Upper lobe of left lung (tissue), 6 donors: ENCODE results near the gene LCN2. TPM values are rescaled to one million over a fixed set of nuclear protein-coding genes. Genes with fewer than 3 reads are reported as not detected.
"Not testable (repeated sequence)": the region's sequence is repeated elsewhere in the genome, so short reads cannot be mapped to it uniquely, and the experiment has no call there.

ENCODE experiments used
- ATAC-seq, 2 donors: fragments of 200-7000 bp; cut with Tn5 transposase; one replicate each; pipeline ENCODE4 v1.9.1; 2022; ENCODE audit warnings: mild to moderate bottlenecking in 2 of 2, moderate library complexity in 2 of 2; ENCODE audit not compliant: low FRiP score in 2 of 2
- DNase-seq, 2 donors: peaks; one replicate each; pipeline ENCODE4 v3.0.0-alpha.2; 2019 to 2020
- H3K27ac ChIP-seq, 4 donors: fragments of 200-600 bp; sonication (generic); one replicate each; pipeline ENCODE4 v1.5.1; 2016 to 2019
- H3K27me3 ChIP-seq, 4 donors: fragments of 200-600 bp; sonication (generic); one replicate each; pipeline ENCODE4 v1.5.1; 2017 to 2019
- H3K36me3 ChIP-seq, 4 donors: fragments of 200-600 bp; sonication (generic); one replicate each; pipeline ENCODE4 v1.5.1; 2016 to 2019
- H3K4me1 ChIP-seq, 4 donors: fragments of 200-600 bp; sonication (generic); one replicate each; pipeline ENCODE4 v1.5.1; 2018 to 2019
- H3K4me3 ChIP-seq, 4 donors: fragments of 200-600 bp; sonication (generic); one replicate each; pipeline ENCODE4 v1.5.1; 2017 to 2019; ENCODE audit warnings: mild to moderate bottlenecking in 2 of 4, moderate library complexity in 1 of 4
- H3K9me3 ChIP-seq, 4 donors: fragments of 200-600 bp; sonication (generic); one replicate each; pipeline ENCODE4 v1.5.1; 2018 to 2019
- EP300 ChIP-seq, 4 donors: sonication (generic); formaldehyde crosslinking; IDR thresholded peaks; one replicate each; pipeline ENCODE4 v1.5.1; 2017; ENCODE audit warnings: antibody characterized with exemption in 4 of 4, control low read depth in 2 of 4
- POLR2A ChIP-seq, 4 donors: fragments of 450-650 bp; IDR thresholded peaks; one replicate each; pipeline ENCODE4 v1.5.1; 2016 to 2017; ENCODE audit warnings: antibody characterized with exemption in 4 of 4, mild to moderate bottlenecking in 2 of 4
- POLR2AphosphoS5 ChIP-seq, 2 donors: sonication (generic); formaldehyde crosslinking; IDR thresholded peaks; one replicate each; pipeline ENCODE4 v1.5.1; 2017; ENCODE audit warnings: antibody characterized with exemption in 2 of 2
- WGBS, 2 donors: methylation state at CpG; one replicate each; pipeline ENCODE4 v1.1.5; 2017 to 2018; 5-methylcytosine and 5-hydroxymethylcytosine counted together
- total RNA-seq, 6 donors: library from RNA; depleted of rRNA in 4 of 6; stranded (reverse); fragments of >200 nt in 4 of 6; gene quantifications; one replicate each; pipeline versions ENCODE4 v1.1.0 to v1.2.1, GENCODE V29; 2016 to 2021
- TF ChIP-seq, protein P1 (sequence below), 6 experiments: fragments of 450-650 bp in 4 of 6; fragments of 200-600 bp in 2 of 6; sonication (generic) in 2 of 6; IDR thresholded peaks; one replicate each; pipeline ENCODE4 v1.5.1; 2016 to 2019; ENCODE audit warnings: antibody characterized with exemption in 6 of 6
- donor health status: DM: no; HTN: no; CAD: no; lungs with moderate emphysema.
- donor health status: DM: no; HTN: yes; CAD: no; lungs with severe emphysema.

LCN2 gene
- total RNA-seq, 6 donors from 2014 or later = 9.0 to 193 (median 38.2) TPM

GRCh38 chr9:128107468-128108268 lies 41.6 kb upstream of the LCN2 start:
- TF ChIP-seq, protein P1, sequence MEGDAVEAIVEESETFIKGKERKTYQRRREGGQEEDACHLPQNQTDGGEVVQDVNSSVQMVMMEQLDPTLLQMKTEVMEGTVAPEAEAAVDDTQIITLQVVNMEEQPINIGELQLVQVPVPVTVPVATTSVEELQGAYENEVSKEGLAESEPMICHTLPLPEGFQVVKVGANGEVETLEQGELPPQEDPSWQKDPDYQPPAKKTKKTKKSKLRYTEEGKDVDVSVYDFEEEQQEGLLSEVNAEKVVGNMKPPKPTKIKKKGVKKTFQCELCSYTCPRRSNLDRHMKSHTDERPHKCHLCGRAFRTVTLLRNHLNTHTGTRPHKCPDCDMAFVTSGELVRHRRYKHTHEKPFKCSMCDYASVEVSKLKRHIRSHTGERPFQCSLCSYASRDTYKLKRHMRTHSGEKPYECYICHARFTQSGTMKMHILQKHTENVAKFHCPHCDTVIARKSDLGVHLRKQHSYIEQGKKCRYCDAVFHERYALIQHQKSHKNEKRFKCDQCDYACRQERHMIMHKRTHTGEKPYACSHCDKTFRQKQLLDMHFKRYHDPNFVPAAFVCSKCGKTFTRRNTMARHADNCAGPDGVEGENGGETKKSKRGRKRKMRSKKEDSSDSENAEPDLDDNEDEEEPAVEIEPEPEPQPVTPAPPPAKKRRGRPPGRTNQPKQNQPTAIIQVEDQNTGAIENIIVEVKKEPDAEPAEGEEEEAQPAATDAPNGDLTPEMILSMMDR (IDR thresholded peaks at IDR 0.05) = no peak
- no peak for TF ChIP-seq POLR2A (IDR thresholded peaks at IDR 0.05)
- TF ChIP-seq POLR2AphosphoS5 (IDR thresholded peaks at IDR 0.05) = no peak
- no peak for TF ChIP-seq EP300 (IDR thresholded peaks at IDR 0.05)
- DNase-seq (no peak), ATAC-seq (no peak)
- H3K4me1 ChIP-seq = peaks cover 10 to 19% (median 17%) of the 10 kb centered on the region in 4 donors
- H3K4me3 ChIP-seq = no peak overlapping the region
- H3K9me3 ChIP-seq = no peaks in the 10 kb centered on the region
- no peaks in the 10 kb centered on the region for H3K27me3 ChIP-seq
- peaks cover 31 to 69% (median 62%) of the 10 kb centered on the region in 4 donors for H3K36me3 ChIP-seq
- 91 to 99% methylated on average over 5 to 16 of the region's 18 CpGs for WGBS, 2 donors
- no peak overlapping the region for H3K27ac ChIP-seq

DNA sequence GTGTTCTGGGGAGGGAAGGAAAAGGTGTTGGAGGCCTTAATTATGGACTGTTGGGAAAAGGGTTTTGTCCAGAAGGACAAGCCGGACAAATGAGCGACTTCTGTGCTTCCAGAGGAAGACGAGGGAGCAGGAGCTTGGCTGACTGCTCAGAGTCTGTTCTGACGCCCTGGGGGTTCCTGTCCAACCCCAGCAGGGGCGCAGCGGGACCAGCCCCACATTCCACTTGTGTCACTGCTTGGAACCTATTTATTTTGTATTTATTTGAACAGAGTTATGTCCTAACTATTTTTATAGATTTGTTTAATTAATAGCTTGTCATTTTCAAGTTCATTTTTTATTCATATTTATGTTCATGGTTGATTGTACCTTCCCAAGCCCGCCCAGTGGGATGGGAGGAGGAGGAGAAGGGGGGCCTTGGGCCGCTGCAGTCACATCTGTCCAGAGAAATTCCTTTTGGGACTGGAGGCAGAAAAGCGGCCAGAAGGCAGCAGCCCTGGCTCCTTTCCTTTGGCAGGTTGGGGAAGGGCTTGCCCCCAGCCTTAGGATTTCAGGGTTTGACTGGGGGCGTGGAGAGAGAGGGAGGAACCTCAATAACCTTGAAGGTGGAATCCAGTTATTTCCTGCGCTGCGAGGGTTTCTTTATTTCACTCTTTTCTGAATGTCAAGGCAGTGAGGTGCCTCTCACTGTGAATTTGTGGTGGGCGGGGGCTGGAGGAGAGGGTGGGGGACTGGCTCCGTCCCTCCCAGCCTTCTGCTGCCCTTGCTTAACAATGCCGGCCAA lies 40.8 kb upstream of the LCN2 start:
- Histone ChIP-seq H3K27me3 (no peaks in the 10 kb centered on the region), H3K4me1 (peaks cover 4 to 11% (median 9%) of the 10 kb centered on the region in 4 donors), H3K27ac (no peak overlapping the region), H3K9me3 (no peaks in the 10 kb centered on the region), H3K4me3 (no peak overlapping the region), H3K36me3 (peaks cover 31 to 61% (median 54%) of the 10 kb centered on the region in 4 donors)
- no peak for DNase-seq
- no peak for ATAC-seq
- WGBS, 2 donors = 84 to 87% methylated on average over 15 of the region's 15 CpGs
- TF ChIP-seq POLR2A (IDR thresholded peaks at IDR 0.05) (no peak), EP300 (IDR thresholded peaks at IDR 0.05) (no peak), POLR2AphosphoS5 (IDR thresholded peaks at IDR 0.05) (no peak)
- TF ChIP-seq, protein P1 (IDR thresholded peaks at IDR 0.05) = no peak

DNA sequence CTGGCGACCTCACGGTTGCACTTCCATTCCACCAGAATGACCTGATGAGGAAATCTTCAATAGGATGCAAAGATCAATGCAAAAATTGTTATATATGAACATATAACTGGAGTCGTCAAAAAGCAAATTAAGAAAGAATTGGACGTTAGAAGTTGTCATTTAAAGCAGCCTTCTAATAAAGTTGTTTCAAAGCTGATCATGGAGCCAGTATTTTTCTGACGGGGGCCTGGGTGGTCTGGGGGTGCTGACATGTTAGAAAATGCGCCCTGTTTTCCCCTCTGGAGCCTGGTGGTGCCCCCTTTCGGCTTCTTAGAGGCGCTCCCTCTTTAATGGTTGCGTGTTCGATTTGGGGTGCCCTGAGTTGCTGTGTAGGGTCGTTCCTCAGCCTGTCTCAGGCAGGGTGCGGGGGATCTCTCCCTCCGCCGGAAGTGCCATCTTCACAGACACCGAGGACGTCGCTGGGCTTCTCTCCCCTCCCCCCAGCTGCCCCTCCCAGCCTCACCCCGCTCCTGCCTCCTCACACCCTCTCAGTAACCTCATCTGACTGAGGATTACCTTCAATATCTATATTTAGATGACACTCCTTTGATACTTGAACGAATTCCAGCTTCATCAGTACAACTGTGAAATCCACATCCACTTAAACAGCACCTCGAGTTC lies 40.1 kb upstream of the LCN2 start:
- no peak overlapping the region for H3K27ac ChIP-seq
- WGBS, 2 donors = 70 to 77% methylated on average over 18 to 20 of the region's 20 CpGs
- H3K27me3 ChIP-seq = no peaks in the 10 kb centered on the region
- DNase-seq (no peak), ATAC-seq (no peak)
- H3K4me1 ChIP-seq = peaks cover 0 to 4% (median 2%) of the 10 kb centered on the region in 4 donors
- no peak for TF ChIP-seq EP300 (IDR thresholded peaks at IDR 0.05)
- TF ChIP-seq, protein P1 (IDR thresholded peaks at IDR 0.05) = no peak
- no peak for TF ChIP-seq POLR2AphosphoS5 (IDR thresholded peaks at IDR 0.05)
- no peak for TF ChIP-seq POLR2A (IDR thresholded peaks at IDR 0.05)
- H3K9me3 ChIP-seq = no peaks in the 10 kb centered on the region
- no peak overlapping the region for H3K4me3 ChIP-seq
- H3K36me3 ChIP-seq = peaks cover 31 to 56% (median 50%) of the 10 kb centered on the region in 4 donors

GRCh38 chr9:128111726-128112125 lies 37.5 kb upstream of the LCN2 start:
- peaks cover 20 to 32% (median 30%) of the 10 kb centered on the region in 4 donors for H3K36me3 ChIP-seq
- 88 to 94% methylated on average over 10 to 12 of the region's 12 CpGs for WGBS, 2 donors
- H3K4me1 ChIP-seq, H3K4me3 ChIP-seq, DNase-seq, H3K9me3 ChIP-seq, ATAC-seq, H3K27me3 ChIP-seq, H3K27ac ChIP-seq: not testable (repeated sequence)
